WI38 (cell line): Measurements from ENCODE around the gene RRP12.

Source experiments
- H3K4me3 ChIP-seq: 2 replicates; pipeline ENCODE4 v1.5.1; 2011; ENCODE audit warnings: low read depth, mild to moderate bottlenecking, control low read depth, low read length
- TF ChIP-seq, protein P1 (sequence below): IDR thresholded peaks from 2 replicates; pipeline ENCODE4 v1.5.1; 2012; ENCODE audit warnings: low read depth, mild to moderate bottlenecking, control low read depth, low read length

The RRP12 gene

DNA sequence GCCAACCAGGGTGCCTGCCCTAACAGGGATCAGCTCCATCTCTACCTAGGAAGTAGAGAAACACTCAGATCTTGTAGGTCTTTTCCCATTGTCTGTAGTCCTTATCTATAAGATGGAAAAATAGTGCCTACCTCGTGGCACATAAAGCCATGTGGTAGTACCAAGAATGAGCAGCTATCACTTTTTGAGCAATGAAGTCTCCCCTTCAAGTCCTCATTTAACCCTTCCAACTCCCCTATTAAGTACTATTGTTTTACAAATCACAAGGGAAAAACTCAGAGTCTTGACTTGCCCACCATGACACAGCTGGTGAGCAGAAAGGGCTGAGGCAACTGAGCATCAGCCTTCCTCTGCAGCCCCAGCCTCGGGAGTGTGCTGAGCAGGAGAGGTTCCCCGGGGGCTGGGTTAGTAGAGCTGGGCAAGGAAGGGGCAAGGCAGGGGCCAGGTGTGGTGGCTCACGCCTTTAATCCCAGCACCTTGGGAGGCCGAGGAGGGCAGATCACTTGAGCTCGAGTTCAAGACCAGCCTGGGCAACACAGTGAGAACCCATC, 69.9 kb downstream of the RRP12 start:
- TF ChIP-seq, protein P1, sequence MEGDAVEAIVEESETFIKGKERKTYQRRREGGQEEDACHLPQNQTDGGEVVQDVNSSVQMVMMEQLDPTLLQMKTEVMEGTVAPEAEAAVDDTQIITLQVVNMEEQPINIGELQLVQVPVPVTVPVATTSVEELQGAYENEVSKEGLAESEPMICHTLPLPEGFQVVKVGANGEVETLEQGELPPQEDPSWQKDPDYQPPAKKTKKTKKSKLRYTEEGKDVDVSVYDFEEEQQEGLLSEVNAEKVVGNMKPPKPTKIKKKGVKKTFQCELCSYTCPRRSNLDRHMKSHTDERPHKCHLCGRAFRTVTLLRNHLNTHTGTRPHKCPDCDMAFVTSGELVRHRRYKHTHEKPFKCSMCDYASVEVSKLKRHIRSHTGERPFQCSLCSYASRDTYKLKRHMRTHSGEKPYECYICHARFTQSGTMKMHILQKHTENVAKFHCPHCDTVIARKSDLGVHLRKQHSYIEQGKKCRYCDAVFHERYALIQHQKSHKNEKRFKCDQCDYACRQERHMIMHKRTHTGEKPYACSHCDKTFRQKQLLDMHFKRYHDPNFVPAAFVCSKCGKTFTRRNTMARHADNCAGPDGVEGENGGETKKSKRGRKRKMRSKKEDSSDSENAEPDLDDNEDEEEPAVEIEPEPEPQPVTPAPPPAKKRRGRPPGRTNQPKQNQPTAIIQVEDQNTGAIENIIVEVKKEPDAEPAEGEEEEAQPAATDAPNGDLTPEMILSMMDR: no peak
- H3K4me3 ChIP-seq: no peak overlapping the region

DNA sequence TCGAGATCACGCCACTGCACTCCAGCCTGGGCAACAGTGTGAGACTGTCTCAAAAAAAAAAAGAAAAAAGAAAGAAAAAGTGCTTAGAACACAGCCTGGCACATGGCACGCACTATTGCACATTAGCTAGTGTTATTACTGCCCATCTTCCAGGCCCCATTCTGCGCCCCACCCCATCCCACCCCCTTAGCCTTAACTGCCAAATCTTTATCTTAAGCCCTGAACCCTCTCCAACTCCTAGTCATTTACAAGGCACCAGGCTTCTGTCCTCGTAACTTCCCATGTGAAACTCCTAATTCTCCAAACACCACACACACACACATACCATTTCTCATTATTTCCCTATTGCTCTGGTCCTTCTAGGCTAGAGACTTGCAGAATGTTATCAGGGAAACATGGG, 71.4 kb downstream of the RRP12 start:
- no peak overlapping the region for H3K4me3 ChIP-seq
- TF ChIP-seq, protein P1: no peak

DNA sequence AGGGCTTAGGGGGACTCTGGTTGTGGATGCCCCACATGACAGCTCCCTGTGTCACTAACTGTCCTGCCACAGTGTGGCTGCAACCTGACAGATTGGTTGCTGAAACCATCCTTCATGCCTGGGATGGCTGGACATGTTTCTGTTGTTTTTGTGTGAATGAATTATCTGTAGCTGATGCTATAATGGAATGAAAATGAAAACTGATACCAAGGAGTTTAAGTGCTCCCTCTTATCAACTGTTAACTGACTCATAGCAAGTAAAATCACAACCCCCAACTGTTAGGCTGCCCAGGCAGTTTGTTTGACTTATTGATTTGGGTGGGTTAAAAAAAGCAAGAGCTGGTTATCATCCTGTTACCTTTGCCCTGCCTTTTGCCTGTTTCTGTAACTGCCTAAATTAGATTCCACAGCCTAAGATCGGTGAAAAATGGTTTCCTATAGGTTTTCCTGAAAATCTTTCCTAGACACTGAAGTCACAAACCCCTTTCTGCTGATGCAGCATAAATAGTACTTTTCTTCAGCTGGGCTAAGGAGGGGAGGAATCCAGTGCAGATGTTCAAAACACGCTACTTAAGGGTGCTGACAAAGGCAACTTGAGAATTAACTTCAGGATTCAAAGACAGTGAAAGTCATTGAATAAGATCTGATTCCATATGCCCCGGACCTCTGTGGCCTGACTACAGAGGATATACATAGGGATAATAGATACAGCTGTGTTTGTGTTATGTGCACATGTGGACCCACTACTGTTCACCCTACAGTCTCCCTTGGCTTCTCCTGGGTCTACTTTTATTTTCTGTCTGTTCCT, 72.3 kb downstream of the RRP12 start:
- TF ChIP-seq, protein P1: no peak
- no peak overlapping the region for H3K4me3 ChIP-seq

DNA sequence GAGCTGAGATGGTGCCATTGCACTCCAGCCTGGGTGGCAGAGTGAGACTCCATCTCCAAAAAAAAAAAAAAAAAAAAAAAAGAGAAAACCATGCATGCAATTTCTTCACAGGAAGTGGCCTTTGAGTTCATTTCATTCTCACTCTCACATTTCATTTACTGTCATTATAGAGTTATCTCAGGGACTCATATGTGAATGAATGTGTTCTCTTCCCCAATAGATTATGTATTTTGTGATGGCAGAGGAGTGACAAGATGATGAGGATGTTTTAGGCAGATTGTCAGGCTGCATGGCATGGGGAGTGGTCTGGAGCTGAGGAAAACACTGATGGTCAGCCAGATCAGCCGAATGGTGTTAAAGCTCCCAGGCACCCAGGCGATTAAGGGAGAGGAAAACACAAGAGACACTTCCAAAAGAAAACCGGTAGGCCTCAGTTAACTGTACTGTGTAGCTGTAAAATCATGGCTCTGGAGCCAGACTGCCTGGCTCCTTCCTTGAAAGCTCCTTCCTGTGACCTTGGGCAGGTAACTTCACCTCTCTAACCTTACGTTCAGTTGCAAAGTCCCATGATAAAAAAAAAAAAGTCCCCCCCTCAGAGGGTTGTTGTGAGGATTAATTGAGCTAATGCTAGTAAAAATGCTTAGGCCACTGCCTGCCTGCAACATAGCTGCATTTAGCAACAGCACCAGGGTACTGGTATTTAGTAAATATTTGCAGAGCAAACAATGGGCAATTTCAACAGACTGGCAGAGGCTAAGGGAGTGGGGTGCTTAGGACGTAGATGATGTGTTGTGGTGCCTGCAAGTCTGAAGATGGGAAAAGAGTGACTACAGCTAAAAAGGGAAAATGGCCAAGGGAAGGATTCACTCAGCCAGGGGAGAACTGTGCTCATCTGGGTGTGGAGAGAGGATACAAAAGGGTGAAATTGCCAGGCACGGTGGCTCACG, 73.5 kb downstream of the RRP12 start:
- TF ChIP-seq, protein P1: no peak
- no peak overlapping the region for H3K4me3 ChIP-seq

DNA sequence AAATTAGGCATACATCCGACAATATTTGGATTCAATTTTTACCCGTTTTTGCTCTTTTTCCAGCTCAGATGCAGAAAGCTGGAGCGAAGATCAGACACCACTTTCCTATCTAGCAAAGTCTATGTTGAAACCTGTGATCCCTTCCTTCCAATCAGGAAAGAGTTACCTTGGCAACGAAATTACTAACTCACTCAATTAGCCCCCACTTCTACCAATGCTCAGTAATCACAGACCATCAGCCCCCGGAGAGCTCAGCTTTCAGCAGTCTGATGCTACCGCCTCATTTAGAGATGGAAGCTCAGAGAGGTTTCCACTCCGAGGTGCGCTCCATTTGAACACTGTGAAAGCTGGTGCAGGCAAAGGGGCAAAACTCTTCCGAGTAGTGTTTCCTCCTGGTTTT, 75.4 kb downstream of the RRP12 start:
- TF ChIP-seq, protein P1: no peak

DNA sequence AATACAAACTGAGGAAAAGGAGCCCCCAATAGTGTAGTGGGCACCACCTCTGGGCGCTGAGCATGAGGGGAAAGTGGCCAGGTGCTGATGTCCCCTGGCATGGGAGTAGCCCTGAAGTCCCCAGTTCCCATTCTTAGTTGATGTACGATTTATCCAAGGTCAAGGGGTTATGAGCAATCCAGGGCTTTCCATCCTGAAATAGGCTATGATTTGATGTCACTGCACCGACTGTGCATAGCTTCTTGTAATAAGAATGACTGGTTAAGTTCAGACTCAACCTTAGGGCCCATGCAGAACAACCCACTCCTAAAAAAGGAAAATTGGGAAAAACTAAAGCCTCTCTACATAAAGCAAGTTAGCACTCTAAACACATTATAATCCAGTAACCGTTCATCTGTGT, 77.6 kb downstream of the RRP12 start:
- no peak overlapping the region for H3K4me3 ChIP-seq
- TF ChIP-seq, protein P1: no peak

More for the DNA sequence above, 75.4 kb downstream of the RRP12 start:
- H3K4me3 ChIP-seq: no peak overlapping the region

DNA sequence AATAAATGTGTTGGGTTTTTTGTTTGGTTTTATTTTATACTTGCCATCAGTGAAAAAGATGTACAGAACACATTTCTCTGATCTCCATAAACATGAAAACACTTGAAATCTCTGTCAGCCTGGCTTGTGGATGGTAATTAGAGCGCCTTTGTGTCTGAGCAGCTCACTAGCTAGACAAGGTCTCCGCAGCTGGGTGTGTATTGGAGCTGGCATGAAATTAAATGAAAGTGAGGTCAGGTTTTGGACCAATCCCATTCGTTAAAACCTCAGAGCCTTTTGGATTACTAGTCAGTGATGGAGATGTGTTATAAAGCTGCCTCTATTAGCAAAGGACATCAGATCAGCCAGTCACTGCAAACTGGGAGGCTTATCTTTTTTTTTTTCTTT, 79.3 kb downstream of the RRP12 start:
- TF ChIP-seq, protein P1: no peak
- H3K4me3 ChIP-seq: no peak overlapping the region
